Psoas muscle (tissue), 8 donors: Measurements from ENCODE around the gene ARHGAP45. TPM values are rescaled to one million over a fixed set of nuclear protein-coding genes. Genes with fewer than 3 reads are reported as not detected.

Experiments
- ATAC-seq, 4 donors: fragments of 200-7000 bp; cut with Tn5 transposase; one replicate each; pipeline ENCODE4 v1.9.1; 2020; ENCODE audit warnings: moderate library complexity in 3 of 4, mild to moderate bottlenecking in 2 of 4
- DNase-seq, 2 donors: peaks; one replicate each; pipeline ENCODE4 v3.0.0-alpha.2; 2020
- H3K27ac ChIP-seq: fragments of 200-600 bp; one replicate; pipeline ENCODE4 v1.8.0; 2022
- H3K27me3 ChIP-seq, 3 donors: fragments of 200-600 bp in 1 of 3; one replicate each; pipeline versions ENCODE4 v1.6.1 to v1.8.0; 2013 to 2022; ENCODE audit warnings: low read length in 2 of 3, mild to moderate bottlenecking in 2 of 3, moderate library complexity in 1 of 3; ENCODE audit not compliant: insufficient read depth in 3 of 3
- H3K36me3 ChIP-seq, 2 donors: fragments of 200-600 bp in 1 of 2; one replicate each; pipeline versions ENCODE4 v1.6.1 to v1.8.0; 2013 to 2022; ENCODE audit warnings: low read depth in 1 of 2, mild to moderate bottlenecking in 1 of 2, moderate library complexity in 1 of 2; ENCODE audit not compliant: insufficient read depth in 1 of 2
- H3K4me1 ChIP-seq: fragments of 200-600 bp; one replicate; pipeline ENCODE4 v1.8.0; 2022
- H3K4me3 ChIP-seq: fragments of 200-600 bp; one replicate; pipeline ENCODE4 v1.8.0; 2022; ENCODE audit warnings: mild to moderate bottlenecking
- H3K9me3 ChIP-seq: fragments of 200-600 bp; one replicate; pipeline ENCODE4 v1.8.0; 2022
- CTCF ChIP-seq: fragments of 200-600 bp; IDR thresholded peaks from one replicate; pipeline ENCODE4 v1.8.0; 2022; ENCODE audit warnings: antibody characterized with exemption
- WGBS, 3 donors: extraction: QIAGEN DNeasy Blood & Tissue Kit; methylation state at CpG; one replicate each; pipeline versions ENCODE4 v1.1.6 to v1.1.7; 2013; 5-methylcytosine and 5-hydroxymethylcytosine counted together
- intact Hi-C, 2 donors: fragments of 100-400 bp; cut with DNase I; formaldehyde crosslinking; loops; one replicate each; pipeline versions ENCODE4 v1.11.0 to v1.14.2; 2022
- polyA plus RNA-seq, 3 donors: library from polyadenylated mRNA; stranded (reverse); fragments of 200-250 nt; gene quantifications; one replicate each; pipeline ENCODE4 v1.2.3, GENCODE V29; 2013
- total RNA-seq, 4 donors: library from RNA; stranded (reverse); fragmentation: NEBNext Ultra II Directional in 2 of 4; extraction: Animal tissue kit (Norgen Biotek cat#: 25700) in 2 of 4; gene quantifications; one replicate each; pipeline versions ENCODE4 v1.2.1 to v1.2.4, GENCODE V29; 2021 to 2023
- donor health status: healthy with polysubstance abuse.
- donor health status: DM: no; HTN: no; CAD: no; lungs with moderate emphysema.
- donor health status: Bipolar disorder and iron deficiency.
- donor health status: healthy.
- donor health status: DM: yes; HTN: yes; CAD: no.
- donor health status: DM: no; HTN: no; CAD: no.
- donor health status: DM: no; HTN: no; CAD: no.
- donor health status: DM: yes; HTN: yes; CAD: no.

The ARHGAP45 gene
- total and polyA plus RNA-seq, 7 donors = 1.2 to 4.0 (median 2.0) TPM

GRCh38 chr19:1107661-1108261 is 40.8 kb downstream of the ARHGAP45 start:
- no peak for TF ChIP-seq CTCF
- WGBS, 3 donors = 89 to 91% (median 90%) methylated on average over 25 of the region's 25 CpGs
- intact Hi-C loops = no loop called here
- ATAC-seq = no peak
- Histone ChIP-seq H3K4me3 (no peak overlapping the region), H3K9me3 (no peaks in the 10 kb centered on the region), H3K4me1 (peaks cover 13% of the 10 kb centered on the region), H3K36me3 (peaks cover 12 to 58% of the 10 kb centered on the region in 2 donors), H3K27me3 (no peaks in the 10 kb centered on the region), H3K27ac (no peak overlapping the region)
- no peak for DNase-seq

GRCh38 chr19:1108291-1109031 is 41.5 kb downstream of the ARHGAP45 start:
- no peaks in the 10 kb centered on the region for H3K27me3 ChIP-seq
- no peaks in the 10 kb centered on the region for H3K9me3 ChIP-seq
- H3K4me1 ChIP-seq = peaks cover 6% of the 10 kb centered on the region
- no peak overlapping the region for H3K27ac ChIP-seq
- ATAC-seq (no peak), DNase-seq (peak in 1 of 2 donors; percentile 28)
- no peak overlapping the region for H3K4me3 ChIP-seq
- no peak for TF ChIP-seq CTCF
- intact Hi-C loops = no loop called here
- H3K36me3 ChIP-seq = peaks cover 12 to 61% of the 10 kb centered on the region in 2 donors
- WGBS, 3 donors = 92 to 94% (median 94%) methylated on average over 60 to 89 of the region's 89 CpGs

- Histone ChIP-seq H3K4me1 (peaks cover 6% of the 10 kb centered on the region), H3K27me3 (no peaks in the 10 kb centered on the region), H3K27ac (no peak overlapping the region), H3K9me3 (no peaks in the 10 kb centered on the region), H3K36me3 (peaks cover 12 to 67% of the 10 kb centered on the region in 2 donors), H3K4me3 (no peak overlapping the region)
- ATAC-seq (no peak), DNase-seq (no peak)
- WGBS, 3 donors = 56 to 76% (median 76%) methylated on average over 37 to 48 of the region's 48 CpGs
- TF ChIP-seq CTCF = no peak
- intact Hi-C loops = no loop called here
Measured at GRCh38 chr19:1109032-1109551, 42.1 kb downstream of the ARHGAP45 start.

DNA sequence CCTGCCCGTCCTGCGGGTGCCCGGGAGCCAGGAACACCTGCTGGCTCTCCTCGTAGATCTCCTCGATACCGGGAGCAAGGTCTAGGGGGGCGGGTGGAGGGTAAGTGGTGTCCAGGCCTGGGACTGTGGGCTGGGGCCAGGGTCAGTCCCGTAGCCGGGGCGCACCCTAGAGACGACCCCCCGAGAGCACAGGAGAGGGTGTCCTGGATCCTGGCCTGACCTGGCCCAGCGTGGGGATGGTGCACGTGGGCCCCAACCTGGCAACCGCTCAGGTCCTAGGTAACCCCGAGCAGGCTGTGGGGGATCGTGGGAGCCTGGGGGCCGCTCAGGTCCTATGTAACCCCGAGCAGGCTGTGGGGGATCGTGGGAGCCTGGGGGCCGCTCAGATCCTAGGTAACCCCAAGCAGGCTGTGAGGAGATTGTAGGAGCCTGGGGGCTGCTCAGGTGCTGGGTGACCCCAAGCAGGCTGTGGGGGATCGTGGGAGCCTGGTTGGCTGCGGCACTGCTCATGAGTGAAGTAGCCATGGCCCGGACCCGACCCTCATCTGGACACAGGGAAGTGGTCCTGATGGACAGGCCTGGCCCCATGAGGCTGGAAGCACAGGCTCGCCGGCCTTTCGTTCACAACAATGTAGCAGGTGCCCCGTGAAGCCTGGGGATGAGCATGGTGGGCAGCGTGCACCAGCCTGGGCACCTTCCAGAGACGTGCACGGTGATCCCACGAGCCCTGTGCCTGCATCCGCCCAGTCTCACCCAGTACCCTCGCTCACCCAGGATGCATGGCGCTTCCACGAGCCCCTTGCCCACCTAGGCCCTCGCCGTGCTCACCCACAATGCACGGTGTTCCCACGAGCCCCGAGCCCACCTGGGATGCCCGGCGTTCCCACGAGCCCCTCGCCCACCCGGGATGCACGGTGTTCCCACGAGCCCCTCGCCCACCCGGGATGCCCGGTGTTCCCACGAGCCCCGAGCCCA is 43.0 kb downstream of the ARHGAP45 start:
- TF ChIP-seq CTCF = no peak
- 86 to 90% (median 89%) methylated on average over 53 to 54 of the region's 54 CpGs for WGBS, 3 donors
- no peak for ATAC-seq
- Histone ChIP-seq H3K27ac (no peak overlapping the region), H3K9me3 (no peaks in the 10 kb centered on the region), H3K36me3 (peaks cover 12 to 76% of the 10 kb centered on the region in 2 donors), H3K4me3 (no peak overlapping the region), H3K27me3 (no peaks in the 10 kb centered on the region), H3K4me1 (peaks cover 6% of the 10 kb centered on the region)
- no peak for DNase-seq
- intact Hi-C loops = loop anchor here (5.0 kb wide), 2 partner anchors 82 to 132 kb away; partner anchors contain the start of gene ATP5F1D (in 1 of the 2)
